ENCODE measurements around the gene TCHP.

TCHP gene

GRCh38 chr12:109963743-109964429 lies 63.8 kb downstream of the TCHP start:
- H3K27ac Mint-ChIP-seq: no peak overlapping the region
- ATAC-seq (replicated peaks): no peak
- H3K9me3 Mint-ChIP-seq: no peaks in the 10 kb centered on the region
- no peak overlapping the region for H3K4me3 Mint-ChIP-seq
- peaks cover 3 to 8% of the 10 kb centered on the region in 2 donors for H3K4me1 Mint-ChIP-seq
- H3K36me3 Mint-ChIP-seq: peaks cover 15 to 48% of the 10 kb centered on the region in 2 donors
- H3K27me3 Mint-ChIP-seq: no peaks in the 10 kb centered on the region
- DNase-seq: no peak

- Mint-ChIP-seq H3K27ac (no peak overlapping the region), H3K36me3 (peaks cover 18 to 45% of the 10 kb centered on the region in 2 donors), H3K9me3 (no peaks in the 10 kb centered on the region), H3K27me3 (no peaks in the 10 kb centered on the region), H3K4me3 (no peak overlapping the region), H3K4me1 (peaks cover 3 to 8% of the 10 kb centered on the region in 2 donors)
- no peak for ATAC-seq (replicated peaks)
- DNase-seq: no peak
Measured at GRCh38 chr12:109966546-109966945, 66.5 kb downstream of the TCHP start.

- DNase-seq: no peak
- Mint-ChIP-seq H3K27ac (peak overlapping the region; percentile 16), H3K27me3 (no peaks in the 10 kb centered on the region), H3K36me3 (peaks cover 22 to 45% of the 10 kb centered on the region in 2 donors), H3K4me1 (peaks cover 3 to 8% of the 10 kb centered on the region in 2 donors), H3K4me3 (no peak overlapping the region), H3K9me3 (no peaks in the 10 kb centered on the region)
- ATAC-seq (replicated peaks): no peak
Measured at GRCh38 chr12:109967383-109968031, 67.4 kb downstream of the TCHP start.
